HG03575 (cell line): ENCODE measurements around the gene COL15A1.
A peak's percentile ranks its signal among the peaks of the same experiment; 100 is the strongest.

Source experiments
- ATAC-seq: cut with Tn5 transposase; IDR thresholded peaks from one replicate; pipeline ENCODE4 v1.9.1; 2021; ENCODE audit not compliant: unreplicated experiment, insufficient number of reproducible peaks, low FRiP score; ENCODE audit errors: extremely low read depth

Gene COL15A1

DNA sequence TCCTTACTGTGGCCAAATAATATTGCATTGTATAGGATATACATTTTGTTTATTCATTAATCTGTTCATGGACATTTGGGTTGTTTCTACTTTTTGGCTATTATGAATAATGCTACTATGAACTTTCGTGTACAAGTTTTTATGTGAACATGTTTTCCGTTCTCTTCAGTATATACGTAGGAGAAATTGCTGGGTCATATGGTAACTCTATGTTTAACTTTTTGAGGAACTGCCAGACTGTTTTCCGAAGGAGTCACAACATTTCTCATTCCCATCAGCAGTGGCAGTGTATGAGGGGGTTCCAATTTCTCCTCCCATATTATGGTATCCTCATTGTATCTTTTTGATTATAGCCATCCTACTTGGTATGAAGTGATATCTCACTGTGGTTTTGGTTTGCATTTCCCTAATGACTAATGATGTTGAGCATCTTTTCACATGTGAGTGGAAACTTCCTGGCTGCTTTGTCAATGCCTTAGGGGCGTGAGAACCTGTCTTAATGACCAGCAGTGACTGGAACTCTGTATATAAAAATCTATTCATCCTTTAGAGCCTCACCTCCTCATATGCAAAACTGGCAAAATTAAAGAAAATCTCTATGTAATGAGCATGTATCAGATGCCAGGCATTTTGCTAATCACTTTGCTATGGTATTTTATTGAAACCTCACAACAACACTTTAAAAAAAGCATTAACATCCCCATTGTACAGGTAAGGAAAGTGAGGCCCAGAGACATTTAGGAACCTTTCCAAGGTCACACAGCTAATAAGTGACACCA lies 113.4 kb downstream of the COL15A1 start:
- no peak for ATAC-seq

DNA sequence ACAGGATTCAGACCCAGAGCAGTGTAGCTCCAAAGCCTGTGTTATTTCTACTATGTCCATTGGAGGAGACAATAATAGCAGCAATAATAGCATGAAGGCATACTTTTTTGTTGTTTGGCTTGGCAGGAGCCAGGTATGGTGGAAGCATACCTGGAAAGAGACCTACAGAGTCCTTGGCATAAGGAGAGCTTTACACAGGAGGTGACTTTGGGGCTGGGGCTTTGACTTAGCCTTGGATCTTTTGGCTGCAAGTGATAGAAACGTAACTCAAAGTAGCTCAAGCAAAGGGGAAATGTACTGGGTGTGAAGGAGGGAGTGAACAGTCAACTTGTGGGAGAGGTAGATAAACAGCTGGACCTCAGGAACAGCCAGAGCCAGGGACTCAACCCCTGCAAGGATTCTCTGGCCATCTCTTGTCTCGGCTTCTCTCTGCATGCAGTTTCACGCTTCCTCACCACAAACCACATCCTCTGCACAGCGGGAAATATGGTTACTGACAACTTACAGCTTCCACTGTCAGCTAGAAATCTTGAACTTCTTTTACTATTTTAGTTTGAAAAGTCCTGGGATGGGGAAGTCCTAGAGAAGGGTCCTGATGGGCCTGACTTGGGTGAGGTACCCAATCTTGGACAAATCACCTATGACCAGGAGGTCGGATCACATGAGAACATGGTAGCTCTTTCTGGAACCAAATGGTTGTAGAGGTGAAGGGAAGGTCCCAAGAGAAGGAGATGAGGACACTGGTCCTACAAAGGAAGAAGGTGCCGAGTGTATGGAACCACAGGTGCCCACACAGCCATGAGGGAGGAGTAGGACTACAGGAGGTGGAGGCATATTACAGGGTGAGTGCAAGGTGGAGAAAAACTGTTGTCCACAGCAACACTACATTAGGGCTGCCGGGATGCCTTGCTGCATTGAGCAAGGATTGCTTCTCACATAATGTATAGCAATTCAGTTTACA lies 114.2 kb downstream of the COL15A1 start:
- no peak for ATAC-seq

DNA sequence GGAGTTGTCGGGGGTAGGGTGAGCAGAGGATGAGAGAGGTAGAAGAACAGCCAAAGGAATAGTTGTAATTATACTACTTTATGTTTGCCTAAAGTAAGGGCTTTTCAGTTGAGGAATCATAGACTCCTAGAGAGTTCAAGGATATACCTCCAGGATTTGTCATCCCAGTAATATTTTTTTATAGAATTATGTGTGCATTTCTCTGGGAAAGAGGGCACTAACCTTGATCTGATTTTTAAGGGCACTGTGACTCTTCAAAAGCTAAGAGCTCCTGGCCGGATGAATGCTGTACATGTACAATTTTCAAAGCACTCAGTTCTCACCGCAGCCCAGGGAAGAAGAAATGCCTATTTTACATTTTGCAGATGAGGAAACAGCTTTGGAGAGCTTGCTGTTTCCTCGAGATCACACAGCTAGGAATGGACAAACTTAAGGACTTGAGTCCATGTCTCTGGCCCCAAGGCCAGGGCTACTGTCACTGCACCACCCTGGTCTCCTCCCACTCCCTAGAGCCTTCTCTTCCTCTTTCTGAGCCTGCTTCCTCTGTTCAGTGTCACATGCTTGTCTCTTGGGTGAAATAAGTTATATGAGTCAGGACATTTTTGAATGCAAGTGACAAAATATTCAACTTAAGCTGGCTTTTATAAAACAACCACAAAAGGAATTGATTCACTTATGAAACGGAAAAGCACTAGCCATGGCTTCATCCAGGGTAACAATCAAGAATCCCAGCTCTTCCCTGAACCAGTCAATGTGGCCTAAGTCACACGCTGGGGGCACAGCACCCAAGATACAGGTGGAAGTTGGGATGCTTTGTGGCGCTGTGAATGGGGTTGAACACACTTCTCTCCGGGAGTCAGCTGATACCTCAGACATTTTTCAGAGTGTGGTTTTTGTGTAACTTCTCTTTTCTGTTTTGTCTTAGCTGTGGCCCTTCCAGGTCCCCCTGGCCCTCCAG lies 115.5 kb downstream of the COL15A1 start:
- peak; percentile 41 for ATAC-seq

DNA sequence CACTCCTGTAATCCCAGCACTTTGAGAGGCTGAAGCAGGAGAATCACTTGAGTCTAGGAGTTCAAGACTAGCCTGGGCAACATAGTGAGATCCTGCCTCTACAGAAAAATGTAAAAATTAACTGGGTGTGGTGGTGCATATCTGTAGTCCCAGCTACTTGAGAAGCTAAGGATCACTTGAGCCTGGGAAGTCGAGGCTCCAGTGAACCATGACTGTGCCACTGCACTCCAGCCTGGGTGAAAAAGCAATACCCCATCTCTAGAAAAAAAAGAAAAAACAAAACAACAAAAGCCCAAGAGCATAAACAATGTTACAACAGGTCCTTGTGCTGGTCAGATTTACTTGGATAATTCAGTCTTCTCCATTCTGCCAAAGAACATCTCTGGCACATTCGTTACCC lies 116.9 kb downstream of the COL15A1 start:
- no peak for ATAC-seq

DNA sequence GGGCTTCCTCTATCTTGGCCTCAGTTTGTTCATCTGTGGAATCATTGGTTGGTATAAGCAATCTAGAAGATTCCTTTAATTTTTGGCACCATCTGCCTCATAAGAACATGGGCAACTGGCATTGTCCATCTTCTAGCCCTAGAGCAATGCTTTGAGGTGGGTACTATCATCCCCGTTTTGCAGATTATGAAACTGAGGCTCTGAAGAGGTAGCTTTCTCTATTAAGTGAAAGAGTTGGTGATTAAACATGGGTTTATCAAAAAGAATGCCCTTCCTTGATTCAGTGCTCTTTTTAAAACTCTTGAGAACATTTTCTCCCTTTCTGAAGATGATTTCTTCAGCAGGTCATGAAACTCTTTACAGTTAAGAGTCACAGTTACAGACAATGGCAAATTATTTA lies 118.8 kb downstream of the COL15A1 start:
- ATAC-seq, result no peak

DNA sequence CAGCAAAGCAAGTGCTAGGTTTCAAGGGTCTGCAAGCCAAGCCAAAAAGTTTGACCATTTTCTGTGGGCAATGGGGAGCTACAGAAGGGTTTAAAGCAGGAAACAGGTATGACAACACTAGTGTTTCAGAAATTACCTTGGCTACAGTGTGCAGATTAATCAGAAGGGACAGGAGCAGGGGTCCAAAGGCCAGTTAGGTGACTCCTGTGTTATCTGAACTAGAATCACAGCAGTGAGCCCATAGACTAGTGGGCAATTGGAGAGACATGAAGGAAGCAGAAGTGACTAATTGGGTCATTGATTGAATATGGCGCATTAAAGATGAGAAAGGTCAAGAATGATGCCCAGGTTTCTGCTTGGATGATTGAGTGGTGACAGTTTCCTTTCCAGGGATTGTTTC lies 119.8 kb downstream of the COL15A1 start:
- no peak for ATAC-seq

DNA sequence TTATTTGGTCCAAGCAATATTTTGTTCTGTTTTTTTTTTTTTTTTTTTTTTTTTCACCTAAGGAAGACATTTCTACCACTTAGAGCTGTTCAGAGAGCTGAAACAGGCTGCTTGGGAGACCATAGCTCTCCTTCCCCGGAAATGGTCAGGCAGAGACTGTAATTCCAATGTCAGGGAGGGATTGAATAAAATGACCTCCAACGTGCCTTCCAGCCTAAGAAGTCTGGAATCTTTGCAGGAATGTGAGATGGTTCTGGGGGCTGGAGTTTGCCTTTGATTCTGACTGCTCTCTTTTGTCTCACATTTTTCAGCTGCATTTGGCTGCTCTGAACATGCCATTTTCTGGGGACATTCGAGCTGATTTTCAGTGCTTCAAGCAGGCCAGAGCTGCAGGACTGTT lies 122.9 kb downstream of the COL15A1 start:
- no peak for ATAC-seq

DNA sequence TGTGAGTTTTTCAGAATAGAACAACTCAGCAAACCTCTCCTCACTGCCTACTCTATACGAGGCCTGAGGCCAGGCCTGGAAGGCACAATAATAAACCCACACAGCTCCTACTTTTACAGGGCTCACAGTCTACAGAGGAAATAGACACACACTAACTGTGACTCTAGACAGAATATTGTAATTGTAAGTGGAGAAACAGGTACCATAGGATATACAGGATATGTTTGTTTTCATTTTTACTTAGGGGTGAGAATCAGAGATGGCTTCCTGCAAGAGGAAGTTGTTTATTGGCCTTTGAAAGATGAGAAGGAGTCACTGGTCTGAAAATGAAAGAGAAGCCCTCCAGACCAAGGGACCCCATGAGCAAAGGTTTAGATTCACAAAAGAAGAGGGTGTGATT lies 125.4 kb downstream of the COL15A1 start:
- ATAC-seq, result no peak

DNA sequence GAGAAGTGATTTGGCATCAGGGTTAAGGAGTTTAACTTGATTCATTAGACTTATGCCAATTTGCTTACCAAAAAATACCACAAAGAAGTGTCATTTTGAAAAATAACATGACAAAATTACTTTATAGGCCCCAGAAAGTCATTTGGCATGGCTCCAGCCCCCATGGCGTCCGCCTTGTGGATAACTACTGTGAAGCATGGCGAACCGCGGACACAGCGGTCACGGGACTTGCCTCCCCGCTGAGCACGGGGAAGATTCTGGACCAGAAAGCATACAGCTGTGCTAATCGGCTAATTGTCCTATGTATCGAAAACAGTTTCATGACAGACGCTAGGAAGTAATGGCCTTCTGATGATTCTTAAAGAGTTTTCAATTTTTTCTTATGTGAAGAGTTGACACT lies 125.8 kb downstream of the COL15A1 start:
- no peak for ATAC-seq

DNA sequence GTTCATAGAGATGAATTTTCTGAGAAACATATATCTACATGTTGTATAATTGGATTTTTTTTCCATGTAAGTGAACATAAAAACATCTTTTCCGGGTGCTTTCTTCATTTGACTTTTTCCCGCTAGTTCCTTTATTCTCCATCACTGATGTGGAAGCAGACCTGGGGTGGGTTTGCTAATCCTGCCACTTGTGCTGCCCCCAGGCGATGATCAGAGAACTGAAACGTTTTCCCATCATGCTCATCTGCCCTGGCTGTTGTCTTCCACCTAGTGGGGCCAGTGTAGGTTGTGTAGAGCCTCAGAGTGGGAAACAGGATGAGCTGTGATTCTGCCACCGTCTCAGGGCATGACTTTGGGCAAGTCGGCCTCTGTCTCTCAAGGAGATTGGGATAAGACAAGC lies 127.0 kb downstream of the COL15A1 start:
- ATAC-seq, result no peak

DNA sequence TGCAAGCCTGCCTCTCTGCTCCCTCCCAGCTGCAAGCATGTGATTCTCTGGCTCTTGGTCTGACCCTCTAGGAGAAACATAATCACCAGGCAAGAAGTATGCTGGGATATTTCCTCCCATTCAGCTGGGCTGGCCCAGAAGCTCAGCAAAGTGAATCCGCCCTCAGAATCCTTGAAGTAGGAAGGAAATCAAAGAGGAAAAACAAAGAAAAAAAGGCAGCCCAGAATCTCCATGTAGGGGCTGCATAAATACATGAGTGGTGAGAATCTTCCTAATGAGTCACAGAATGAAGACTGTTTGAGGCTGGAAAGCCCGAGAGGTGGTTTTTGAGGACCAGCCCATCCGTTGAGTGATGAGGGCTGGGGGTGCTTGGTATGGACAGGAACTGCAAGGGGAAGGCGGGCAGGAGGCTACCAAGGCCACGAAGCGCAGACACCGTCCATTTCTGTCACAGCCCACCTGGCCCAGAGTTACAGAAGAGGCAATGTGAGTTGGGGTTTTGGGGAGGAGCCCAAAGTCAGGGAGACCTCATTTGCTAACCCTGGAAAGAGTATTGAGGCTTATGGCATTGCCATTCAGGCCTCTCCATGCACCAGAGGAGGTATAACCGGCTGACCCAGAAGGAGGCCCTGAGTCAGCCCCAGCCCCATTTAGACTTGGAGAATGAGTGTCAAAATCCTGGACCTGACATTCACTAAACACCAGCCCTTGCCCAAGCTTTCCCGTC lies 127.8 kb downstream of the COL15A1 start:
- no peak for ATAC-seq

DNA sequence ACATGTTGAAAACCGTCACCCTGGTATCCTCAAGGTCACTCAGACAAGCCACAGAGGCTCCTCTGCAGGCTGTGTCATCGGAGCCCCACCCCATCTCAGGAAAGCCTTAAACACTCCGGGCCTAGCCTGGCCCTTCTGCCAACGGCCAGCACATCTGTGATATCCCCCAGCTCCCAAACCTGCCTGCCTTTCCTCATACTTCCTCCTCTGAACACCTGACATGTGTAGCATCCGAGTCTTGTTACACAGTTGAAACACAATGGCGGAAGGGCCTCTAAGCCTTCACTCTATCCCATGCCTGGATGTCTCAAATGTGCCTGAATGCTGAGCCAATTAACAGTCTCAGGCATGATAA lies 128.3 kb downstream of the COL15A1 start:
- no peak for ATAC-seq

DNA sequence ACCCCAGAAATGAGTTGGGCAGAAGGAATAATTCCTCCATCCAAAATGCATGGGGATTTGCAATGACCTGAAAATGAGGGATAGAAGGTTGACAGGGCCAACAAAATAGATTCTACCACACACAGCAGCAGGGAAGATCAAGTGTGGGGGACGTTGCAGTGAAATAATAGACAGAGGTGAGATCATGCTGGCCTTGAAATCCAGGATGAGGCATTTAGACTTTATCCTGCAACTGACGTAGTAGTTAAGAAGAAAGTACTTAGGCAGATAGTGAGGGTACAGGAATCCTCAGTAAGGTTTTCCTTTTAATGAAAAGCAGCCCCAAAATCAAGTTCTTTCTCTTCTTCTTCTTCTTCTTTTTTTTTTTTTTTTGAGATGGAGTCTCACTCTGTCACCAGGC lies 129.6 kb downstream of the COL15A1 start:
- ATAC-seq, result no peak

DNA sequence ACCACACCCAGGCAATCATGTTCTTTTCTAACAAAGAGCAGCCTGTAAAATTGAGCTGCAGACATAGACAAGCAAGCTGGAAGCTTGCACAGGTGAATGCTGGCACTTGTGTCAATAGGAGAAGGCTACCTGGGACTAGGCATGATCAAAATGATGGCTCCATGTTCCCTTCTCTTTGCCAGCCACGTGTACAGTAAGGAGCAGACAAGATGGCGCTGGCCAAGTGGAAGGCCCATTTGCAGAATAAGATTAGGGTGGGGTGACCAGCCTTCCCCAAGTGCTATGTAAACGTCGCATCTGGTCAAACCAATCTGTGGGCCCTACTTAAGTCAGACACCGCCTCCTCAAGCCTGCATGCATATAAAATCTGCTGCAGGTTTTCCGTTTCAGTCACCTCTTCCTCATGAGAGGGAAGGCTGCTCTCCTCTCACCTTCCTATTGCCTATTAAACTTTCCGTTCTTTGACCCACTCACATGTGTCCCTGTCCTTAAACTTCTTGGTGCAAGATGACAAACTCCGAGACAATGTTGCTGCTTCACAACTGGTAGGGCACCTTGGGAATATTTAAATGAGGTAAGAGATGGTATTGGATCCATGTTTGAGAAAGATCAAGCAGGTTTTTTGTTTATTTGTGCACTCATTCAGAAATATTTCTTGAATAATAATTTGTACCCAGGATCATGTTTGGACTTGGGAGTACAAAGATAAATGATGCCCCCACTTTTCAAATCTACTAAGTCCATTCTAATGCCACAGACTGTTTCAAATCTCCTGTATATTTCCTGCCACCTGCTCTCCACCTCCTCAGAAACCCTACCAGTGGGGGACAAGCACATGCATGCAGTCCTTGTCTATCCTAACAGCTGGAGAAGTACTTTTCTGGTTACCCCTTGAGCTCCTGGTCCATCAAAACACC lies 130.5 kb downstream of the COL15A1 start:
- no peak for ATAC-seq

DNA sequence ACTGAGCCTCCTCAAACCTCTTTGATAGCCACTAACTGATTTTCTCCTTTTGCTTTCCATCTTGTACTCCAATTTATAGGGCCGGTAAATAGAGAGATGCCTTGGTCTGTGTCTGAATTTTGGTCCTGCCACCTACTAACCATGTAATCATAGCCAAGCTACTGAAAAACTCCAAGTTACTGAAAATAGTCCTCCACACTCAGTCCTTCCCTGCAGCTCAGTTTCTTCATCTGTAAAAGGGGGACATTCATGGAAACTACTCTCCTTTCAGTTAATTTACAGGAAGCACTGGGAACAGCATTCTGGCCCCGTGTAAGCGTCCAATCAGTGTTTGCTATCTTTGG lies 131.2 kb downstream of the COL15A1 start:
- no peak for ATAC-seq

DNA sequence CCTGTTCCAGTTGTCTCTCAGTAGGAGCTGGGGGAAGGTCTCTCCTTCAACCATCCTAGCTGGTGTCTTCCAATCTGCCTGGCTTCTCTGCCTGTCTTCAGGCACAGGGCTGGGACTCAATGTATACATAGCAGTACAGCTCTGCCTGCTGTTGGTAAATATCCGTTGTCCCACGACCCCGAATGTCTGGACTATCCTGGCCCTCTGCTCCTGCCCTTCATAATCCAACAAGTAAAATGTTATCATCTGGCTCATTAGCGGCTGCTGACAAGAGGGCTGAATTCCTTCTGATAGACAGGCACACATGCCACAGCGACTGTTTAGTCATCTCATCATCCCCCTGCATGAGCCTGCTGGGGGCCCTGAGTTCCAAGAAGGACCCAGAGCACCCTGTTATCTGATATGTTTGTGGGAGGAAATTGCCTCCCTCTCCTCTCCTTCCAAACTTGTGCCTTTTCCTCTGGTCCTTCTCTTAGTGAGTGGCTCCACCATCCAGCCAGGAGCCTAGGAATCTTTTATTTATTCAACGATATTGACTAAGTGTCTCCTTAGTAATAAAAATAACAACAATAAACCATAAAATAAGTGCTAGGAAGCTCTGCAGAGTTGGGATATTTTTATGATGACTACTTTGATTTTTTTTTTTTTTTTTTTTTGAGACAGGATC lies 131.7 kb downstream of the COL15A1 start:
- ATAC-seq, result no peak

DNA sequence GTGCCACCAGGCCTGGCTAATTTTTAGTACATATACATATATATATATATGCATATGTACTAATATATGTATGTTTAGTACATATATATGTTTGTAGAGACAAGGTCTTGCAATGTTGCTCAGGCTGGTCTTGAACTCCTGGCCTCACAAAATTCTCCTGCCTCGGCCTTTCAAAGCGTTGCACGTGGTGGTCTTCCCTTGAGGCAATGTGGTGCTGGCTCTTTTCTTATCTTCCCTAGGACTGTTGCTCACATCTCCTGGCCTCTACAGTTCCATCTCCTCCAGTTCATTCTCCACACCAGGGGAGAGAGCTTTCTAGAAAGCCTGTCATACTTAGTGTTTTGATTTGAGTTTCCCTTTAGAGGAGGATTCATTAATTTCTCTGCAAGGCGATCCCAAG lies 132.3 kb downstream of the COL15A1 start:
- no peak for ATAC-seq
